ENCODE results near the gene TNNC1.
A peak's percentile ranks its signal among the peaks of the same experiment; 100 is the strongest.

Gene TNNC1

DNA sequence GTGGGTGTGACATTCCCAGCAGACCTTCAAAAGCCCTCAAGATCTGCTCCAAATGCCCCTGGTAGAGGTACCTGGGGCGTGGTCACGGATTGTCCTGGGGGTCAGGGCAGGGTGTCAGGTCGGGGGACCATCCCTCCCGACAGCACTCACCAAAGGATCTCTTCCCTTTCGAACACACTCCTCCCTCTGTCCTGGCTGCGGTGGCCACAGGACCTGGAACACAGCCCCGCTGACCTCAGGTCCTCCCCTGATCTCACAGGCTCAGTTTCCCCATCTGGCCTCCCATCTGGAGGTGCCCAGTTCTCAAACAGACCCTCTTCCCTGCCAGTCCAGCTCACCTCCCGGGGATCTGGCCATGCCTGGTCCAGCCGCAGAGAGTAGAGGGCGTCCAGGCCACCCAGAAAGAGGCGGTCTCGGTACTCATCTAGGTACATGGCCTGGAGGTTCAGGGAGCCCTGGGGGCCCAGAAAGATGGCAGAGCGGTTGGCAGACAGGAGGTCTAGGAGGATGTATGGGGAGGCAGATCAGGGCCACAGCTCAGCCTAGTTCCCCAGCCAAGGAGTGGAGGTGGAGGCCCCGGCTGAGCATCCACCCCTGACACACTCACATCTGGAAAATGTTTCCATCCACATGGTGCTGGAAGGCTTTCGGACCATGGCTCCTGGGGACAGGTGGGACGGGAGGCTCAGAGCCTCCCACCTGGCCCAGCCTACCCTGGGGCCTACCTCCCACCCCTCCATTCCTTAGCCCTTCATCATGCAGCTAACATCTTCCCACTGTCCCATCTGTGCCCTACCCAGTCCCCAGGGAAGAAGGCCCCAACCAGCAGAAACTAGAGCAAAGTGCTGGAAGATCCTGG lies 11.2 kb downstream of the TNNC1 start:
- no peak for DNase-seq (ENCODE audit: low read depth)

DNA sequence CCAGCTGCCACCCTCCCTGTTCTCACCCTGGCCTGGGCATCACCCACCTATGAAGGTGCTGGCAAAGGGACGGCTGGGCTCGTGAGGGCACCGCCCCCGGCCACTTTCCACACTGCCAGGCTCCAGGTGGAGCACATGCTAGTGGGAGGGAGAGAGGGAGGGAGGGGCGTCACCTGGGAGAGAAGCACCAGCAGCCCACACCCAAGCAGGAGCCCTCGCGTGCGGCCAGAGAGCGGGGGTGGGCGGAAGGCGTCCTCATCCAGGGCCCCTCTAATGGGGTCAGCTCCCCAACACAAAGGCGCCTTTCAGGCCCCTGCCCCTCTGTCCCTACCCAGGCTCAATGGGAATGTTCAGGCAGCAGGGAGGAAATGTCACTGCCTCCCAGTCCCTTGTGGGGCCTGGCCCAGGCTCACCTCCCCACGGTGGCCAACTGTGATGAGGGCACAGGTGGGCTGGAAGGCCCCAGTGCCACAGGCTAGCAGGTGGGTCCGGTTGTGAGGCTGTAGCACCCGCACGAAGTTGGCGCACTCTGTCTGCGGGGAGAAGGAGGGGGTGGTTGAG lies 12.0 kb downstream of the TNNC1 start:
- DNase-seq (ENCODE audit: low read depth) = no peak

- DNase-seq (ENCODE audit: low read depth) = no peak
Observed at GRCh38 chr3:52441091-52441771, 12.6 kb downstream of the TNNC1 start.

GRCh38 chr3:52440671-52441070 lies 13.2 kb downstream of the TNNC1 start:
- DNase-seq (ENCODE audit: low read depth) = no peak

- no peak for DNase-seq (ENCODE audit: low read depth)
Observed at GRCh38 chr3:52440249-52440551, 13.6 kb downstream of the TNNC1 start.

- DNase-seq (ENCODE audit: low read depth) = no peak
Observed at GRCh38 chr3:52439426-52440248, 14.2 kb downstream of the TNNC1 start.

GRCh38 chr3:52438579-52439425 lies 15.0 kb downstream of the TNNC1 start:
- no peak for DNase-seq (ENCODE audit: low read depth)

DNA sequence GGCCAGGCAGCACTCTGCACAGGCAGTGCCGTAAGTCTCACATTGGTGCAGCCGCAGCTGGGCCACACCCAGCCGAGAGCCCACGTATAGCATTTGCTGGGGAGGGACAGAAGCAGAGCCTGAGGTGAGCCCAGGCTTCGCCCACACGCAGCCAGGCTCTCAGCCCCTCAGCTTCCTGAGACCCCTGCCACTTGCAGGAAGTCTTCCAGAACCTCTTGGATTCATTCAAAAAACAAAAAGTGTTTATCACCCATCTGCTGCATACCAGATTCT lies 15.8 kb downstream of the TNNC1 start:
- no peak for DNase-seq (ENCODE audit: low read depth)

DNA sequence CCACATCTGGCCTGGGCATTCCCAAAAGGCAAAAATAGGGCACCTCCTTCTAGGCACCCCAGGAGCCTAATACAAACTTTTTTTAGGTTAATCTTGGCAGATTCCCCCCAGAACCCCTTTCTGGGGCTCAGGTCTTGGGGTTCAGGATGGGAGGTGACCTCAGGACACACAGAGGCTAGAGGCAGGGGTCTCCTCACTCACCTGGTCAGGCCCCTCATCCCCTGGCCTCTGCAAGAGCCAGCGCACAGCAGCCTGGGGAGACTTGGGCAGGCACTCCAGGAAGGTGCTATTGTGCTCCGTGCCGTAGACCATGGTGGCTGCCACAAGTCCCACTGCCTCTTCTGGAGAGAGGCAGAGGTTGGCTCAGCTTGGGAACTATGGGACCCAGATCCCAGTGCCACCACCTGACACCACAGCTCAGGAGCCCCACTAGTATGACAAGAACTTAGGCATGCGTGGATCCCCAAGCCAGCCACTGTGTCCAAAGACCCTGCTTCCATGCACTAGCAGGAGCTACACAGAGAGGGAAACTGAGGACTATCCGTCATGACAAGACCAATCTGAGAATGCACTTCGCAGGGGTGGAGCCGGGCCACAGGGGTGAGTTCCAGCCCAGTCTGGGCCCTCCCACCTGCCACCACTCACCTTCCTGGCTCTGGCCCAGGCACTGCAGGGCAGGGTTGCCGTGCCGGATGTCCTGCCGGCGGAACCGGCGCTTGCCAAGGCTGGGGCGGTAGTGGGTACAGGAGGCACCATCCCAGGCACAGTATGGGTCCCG lies 16.3 kb downstream of the TNNC1 start:
- DNase-seq (ENCODE audit: low read depth) = no peak

- DNase-seq (ENCODE audit: low read depth) = peak; percentile 28
Observed at GRCh38 chr3:52436500-52437149, 17.2 kb downstream of the TNNC1 start.

DNA sequence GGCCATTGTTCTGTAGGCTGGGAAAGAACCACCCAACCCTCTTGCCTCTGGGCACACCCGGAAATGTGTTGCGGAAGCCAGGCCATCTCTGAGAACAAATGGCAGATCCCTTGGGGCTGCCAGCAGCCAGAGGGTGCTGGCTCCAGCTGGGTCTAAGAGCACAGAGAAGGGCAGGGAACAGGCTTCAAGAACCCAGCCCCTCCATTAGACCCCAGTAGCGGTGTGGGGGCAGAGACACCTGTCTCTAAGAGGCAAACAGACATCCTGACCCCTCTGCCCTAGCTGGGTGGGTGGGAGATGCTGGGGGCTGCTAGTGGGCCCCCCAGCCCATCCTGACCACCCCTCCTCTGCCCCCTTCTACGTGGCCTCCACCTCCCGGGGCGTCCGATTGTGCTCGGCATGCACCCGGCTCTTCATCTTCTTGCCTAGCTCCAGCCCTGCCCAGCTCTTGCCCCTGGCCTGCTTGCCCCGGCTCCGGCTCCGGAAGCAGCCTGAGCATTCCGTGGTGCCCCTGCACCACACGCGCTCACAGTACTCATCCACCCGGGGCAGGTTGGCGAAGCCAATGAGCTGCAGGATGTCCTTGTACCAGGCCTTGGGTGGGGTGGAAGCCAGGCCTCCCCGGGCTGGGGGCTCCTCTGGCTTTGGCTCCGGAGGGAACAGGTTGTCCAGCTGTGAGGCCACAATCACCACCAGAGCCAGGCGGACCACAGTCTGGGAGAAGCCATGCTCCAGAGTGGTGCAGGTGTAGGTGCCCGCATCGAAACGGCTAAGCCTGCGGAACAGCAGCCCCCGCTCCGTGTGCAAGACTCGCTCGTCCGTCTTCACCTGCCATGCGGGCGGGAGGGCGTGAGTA lies 18.4 kb downstream of the TNNC1 start:
- DNase-seq (ENCODE audit: low read depth) = no peak

GRCh38 chr3:52434491-52435115 lies 19.2 kb downstream of the TNNC1 start:
- DNase-seq (ENCODE audit: low read depth) = no peak

- DNase-seq (ENCODE audit: low read depth) = no peak
Observed at GRCh38 chr3:52433996-52434479, 19.8 kb downstream of the TNNC1 start.

GRCh38 chr3:52433328-52433995 lies 20.4 kb downstream of the TNNC1 start:
- no peak for DNase-seq (ENCODE audit: low read depth)

DNA sequence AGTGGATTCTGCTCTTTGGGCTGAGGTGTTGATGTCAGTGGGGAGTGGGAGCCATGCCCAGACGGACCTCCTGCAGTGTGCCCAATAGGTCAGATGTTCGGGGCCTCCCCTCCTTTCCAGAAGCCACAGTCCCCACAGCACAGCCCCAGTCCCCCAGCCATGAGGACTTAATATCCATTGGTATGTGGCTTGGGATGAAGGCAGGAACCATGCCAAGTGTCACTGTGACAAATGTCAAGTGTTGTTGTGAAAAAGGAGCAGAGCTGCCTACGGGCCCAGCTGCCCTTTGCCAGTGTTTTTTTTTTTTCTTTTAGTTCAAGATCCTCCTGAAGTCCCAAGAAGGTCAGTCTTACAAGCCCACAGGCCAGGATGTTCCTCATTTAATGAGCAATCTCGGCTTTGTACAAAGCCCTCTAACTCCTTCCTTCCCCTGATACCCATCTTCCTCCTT lies 21.1 kb downstream of the TNNC1 start:
- DNase-seq (ENCODE audit: low read depth) = no peak

DNA sequence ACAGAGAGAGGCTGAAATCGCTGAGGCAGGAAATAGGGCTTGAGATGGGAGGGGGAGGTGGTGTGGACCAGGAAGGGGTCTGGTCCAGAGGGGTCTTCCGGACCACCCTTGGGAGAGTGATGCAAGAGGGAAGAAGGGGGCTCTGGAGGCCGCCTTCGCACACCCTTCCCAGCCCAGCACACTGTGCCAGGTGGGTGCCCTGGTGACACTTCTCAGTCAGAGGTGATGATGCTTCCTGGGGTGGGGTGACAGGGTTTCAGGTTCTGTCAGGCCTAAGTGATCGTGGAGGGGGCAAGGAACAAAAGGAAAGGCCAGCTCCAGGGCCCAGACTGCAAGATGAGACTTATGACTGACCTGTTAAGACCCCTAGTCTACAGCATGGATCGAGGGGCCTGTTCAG lies 21.6 kb downstream of the TNNC1 start:
- no peak for DNase-seq (ENCODE audit: low read depth)

GRCh38 chr3:52431459-52432223 lies 22.2 kb downstream of the TNNC1 start:
- no peak for DNase-seq (ENCODE audit: low read depth)

- DNase-seq (ENCODE audit: low read depth) = no peak
Observed at GRCh38 chr3:52430416-52430810, 23.4 kb downstream of the TNNC1 start.
